ENCODE data around the gene SPG21. TPM values are rescaled to one million over a fixed set of nuclear protein-coding genes. Genes with fewer than 3 reads are reported as not detected.

SPG21 gene
- total RNA-seq, 1 donor from 2014 or later, result 41.5 TPM

GRCh38 chr15:65033659-65034269, 44.0 kb upstream of the SPG21 start:
- H3K4me1 ChIP-seq, result no peaks in the 10 kb centered on the region
- H3K27me3 ChIP-seq, result no peaks in the 10 kb centered on the region
- intact Hi-C loops (cut with DNase I), result loop anchor here (1.0 to 10.0 kb wide), 5 partner anchors 19 to 264 kb away; partner anchors contain the start of gene RNU5A-1
- H3K4me3 ChIP-seq, result no peak overlapping the region
- no peak for DNase-seq (ENCODE audit: low spot score in 2 of 2)
- no peaks in the 10 kb centered on the region for H3K36me3 ChIP-seq
- H3K9me3 ChIP-seq, result no peaks in the 10 kb centered on the region
- TF ChIP-seq CTCF (IDR thresholded peaks at IDR 0.05), result peak; percentile 26 to 71 (median 48)
- no peak overlapping the region for H3K27ac ChIP-seq

- intact Hi-C loops (cut with DNase I), result loop anchor here (1.0 to 10.0 kb wide), 5 partner anchors 20 to 264 kb away; partner anchors contain the start of gene RNU5A-1
- Histone ChIP-seq H3K27ac (no peak overlapping the region), H3K4me3 (no peak overlapping the region), H3K27me3 (no peaks in the 10 kb centered on the region), H3K9me3 (no peaks in the 10 kb centered on the region), H3K36me3 (no peaks in the 10 kb centered on the region), H3K4me1 (peaks cover 0 to 5% of the 10 kb centered on the region in 2 donors)
- TF ChIP-seq CTCF (IDR thresholded peaks at IDR 0.05), result peak; percentile 74 to 81 (median 81)
- peak in 1 of 2 donors; percentile 80 for DNase-seq (ENCODE audit: low spot score in 2 of 2)
These were observed 43.3 kb upstream of the SPG21 start for GRCh38 chr15:65032801-65033537.

GRCh38 chr15:65029736-65030208, 40.1 kb upstream of the SPG21 start:
- intact Hi-C loops (cut with DNase I), result loop anchor here (1.0 to 10.0 kb wide), 4 partner anchors 153 to 298 kb away; partner anchors contain the start of gene RNU5A-1
- peak overlapping the region in 1 of 2 donors; percentile 79 for H3K27ac ChIP-seq

GRCh38 chr15:65028921-65029735, 39.4 kb upstream of the SPG21 start, which contains the start of gene MTFMT:
MTFMT (minus strand) TSS chr15:65029639; CDS start chr15:65029613, 26 bp downstream.
- Histone ChIP-seq H3K4me3 (peak within 1 kb of the TSS; percentile 79 to 97), H3K9me3 (no peaks in the 10 kb centered on the region), H3K27me3 (no peaks in the 10 kb centered on the region), H3K27ac (peak within 1 kb of the TSS; percentile 64 to 79), H3K36me3 (peaks cover 3 to 10% of the 10 kb centered on the region in 2 donors), H3K4me1 (peaks cover 0 to 8% of the 10 kb centered on the region in 2 donors)
- peak in 1 of 3 experiments; percentile 15 for TF ChIP-seq CTCF (IDR thresholded peaks at IDR 0.05)
- DNase-seq (ENCODE audit: low spot score in 2 of 2), result peak; percentile 62 to 95
- intact Hi-C loops (cut with DNase I), result loop anchor here (1.0 kb wide), 1 partner anchor 298 kb away; no protein-coding TSS in a partner anchor

More at GRCh38 chr15:65029736-65030208, 40.1 kb upstream of the SPG21 start:
- Histone ChIP-seq H3K9me3 (no peaks in the 10 kb centered on the region), H3K27me3 (no peaks in the 10 kb centered on the region), H3K36me3 (peaks cover 3 to 4% of the 10 kb centered on the region in 2 donors), H3K4me1 (peaks cover 0 to 8% of the 10 kb centered on the region in 2 donors), H3K4me3 (peak overlapping the region; percentile 79 to 97)
- DNase-seq (ENCODE audit: low spot score in 2 of 2), result no peak
- TF ChIP-seq CTCF (IDR thresholded peaks at IDR 0.05), result no peak

- intact Hi-C loops (cut with DNase I), result no loop called here
- no peaks in the 10 kb centered on the region for H3K9me3 ChIP-seq
- peaks cover 0 to 8% of the 10 kb centered on the region in 2 donors for H3K4me1 ChIP-seq
- no peaks in the 10 kb centered on the region for H3K27me3 ChIP-seq
- H3K4me3 ChIP-seq, result peak overlapping the region; percentile 79 to 97
- no peak overlapping the region for H3K27ac ChIP-seq
- TF ChIP-seq CTCF (IDR thresholded peaks at IDR 0.05), result no peak
- peaks cover 3 to 12% of the 10 kb centered on the region in 2 donors for H3K36me3 ChIP-seq
- no peak for DNase-seq (ENCODE audit: low spot score in 2 of 2)
These were observed 38.6 kb upstream of the SPG21 start for GRCh38 chr15:65028338-65028737.

Data from ascending aorta (tissue), 2 donors.